H9 (cell line): ENCODE measurements around the gene SMG7. TPM values are rescaled to one million over a fixed set of nuclear protein-coding genes. Genes with fewer than 3 reads are reported as not detected.

Experiments
- DNase-seq: peaks from one replicate; pipeline ENCODE4 v3.0.0-alpha.2; 2017
- H2AFZ ChIP-seq: one replicate; pipeline ENCODE4 v1.6.1; 2013; ENCODE audit warnings: mild to moderate bottlenecking, low read length, control low read depth, moderate library complexity
- H2AK5ac ChIP-seq: 2 replicates; pipeline ENCODE4 v1.6.1; 2013; ENCODE audit warnings: low read length, control low read depth, mixed read lengths; ENCODE audit not compliant: insufficient read length
- H2BK120ac ChIP-seq: one replicate; pipeline ENCODE4 v1.6.1; 2013; ENCODE audit warnings: low read depth, mild to moderate bottlenecking, low read length, control low read depth, inconsistent platforms; ENCODE audit not compliant: poor library complexity, severe bottlenecking
- H2BK12ac ChIP-seq: 2 replicates; pipeline ENCODE4 v1.6.1; 2013; ENCODE audit warnings: low read length, control low read depth, mixed read lengths, low read depth; ENCODE audit not compliant: insufficient read length
- H2BK15ac ChIP-seq: 2 replicates; pipeline ENCODE4 v1.6.1; 2013; ENCODE audit warnings: low read depth, low read length, control low read depth
- H2BK20ac ChIP-seq: one replicate; pipeline ENCODE4 v1.6.1; 2013; ENCODE audit warnings: low read depth, mild to moderate bottlenecking, low read length, control low read depth, inconsistent platforms; ENCODE audit not compliant: poor library complexity, severe bottlenecking
- H2BK5ac ChIP-seq: 2 replicates; pipeline ENCODE4 v1.6.1; 2013; ENCODE audit warnings: low read length, control low read depth, mixed read lengths; ENCODE audit not compliant: insufficient read length
- H3K14ac ChIP-seq: 2 replicates; pipeline ENCODE4 v1.6.1; 2013; ENCODE audit warnings: low read length, control low read depth; ENCODE audit not compliant: insufficient read depth
- H3K18ac ChIP-seq: 2 replicates; pipeline ENCODE4 v1.6.1; 2013; ENCODE audit warnings: low read depth, mild to moderate bottlenecking, mixed read lengths, low read length, control low read depth; ENCODE audit not compliant: insufficient read length
- H3K23ac ChIP-seq: 2 replicates; pipeline ENCODE4 v1.6.1; 2013; ENCODE audit warnings: low read length, control low read depth, mixed read lengths, low read depth; ENCODE audit not compliant: insufficient read length
- H3K23me2 ChIP-seq: 2 replicates; pipeline ENCODE4 v1.6.1; 2013; ENCODE audit warnings: low read depth, mild to moderate bottlenecking, mixed read lengths, low read length, control low read depth; ENCODE audit not compliant: insufficient read length, poor library complexity, severe bottlenecking
- H3K27ac ChIP-seq: 2 replicates; pipeline ENCODE4 v1.5.1; 2013; ENCODE audit warnings: low read length, control low read depth, mixed read lengths, low read depth; ENCODE audit not compliant: insufficient read length
- H3K27me3 ChIP-seq: 2 replicates; pipeline ENCODE4 v1.6.1; 2013; ENCODE audit warnings: low read length, control low read depth, inconsistent platforms; ENCODE audit not compliant: insufficient read depth
- H3K4ac ChIP-seq: 2 replicates; pipeline ENCODE4 v1.6.1; 2013; ENCODE audit warnings: low read depth, mild to moderate bottlenecking, control low read depth, inconsistent platforms, low read length, moderate library complexity
- H3K4me1 ChIP-seq: 2 replicates; pipeline ENCODE4 v1.6.1; 2013; ENCODE audit warnings: low read length, control low read depth, inconsistent platforms; ENCODE audit not compliant: insufficient read depth
- H3K4me2 ChIP-seq: 2 replicates; pipeline ENCODE4 v1.6.1; 2013; ENCODE audit warnings: low read length, control low read depth, mixed read lengths; ENCODE audit not compliant: insufficient read length, insufficient read depth
- H3K56ac ChIP-seq: 2 replicates; pipeline ENCODE4 v1.6.1; 2013; ENCODE audit warnings: low read depth, mild to moderate bottlenecking, mixed read lengths, low read length, control low read depth; ENCODE audit not compliant: insufficient read length
- H3K79me1 ChIP-seq: 2 replicates; pipeline ENCODE4 v1.6.1; 2013; ENCODE audit warnings: low read depth, mild to moderate bottlenecking, moderate library complexity, low read length, control low read depth, inconsistent platforms; ENCODE audit not compliant: insufficient read depth, poor library complexity, severe bottlenecking
- H3K79me2 ChIP-seq: 2 replicates; pipeline ENCODE4 v1.6.1; 2013; ENCODE audit warnings: low read length, control low read depth, inconsistent platforms; ENCODE audit not compliant: insufficient read depth
- H3K9ac ChIP-seq: 2 replicates; pipeline ENCODE4 v1.6.1; 2013; ENCODE audit warnings: low read length, control low read depth, mixed read lengths; ENCODE audit not compliant: insufficient read length; ENCODE audit errors: extremely low read depth
- H3K9me3 ChIP-seq: one replicate; pipeline ENCODE4 v1.6.1; 2013; ENCODE audit warnings: low read depth, low read length, inconsistent platforms; ENCODE audit not compliant: control insufficient read depth
- H3T11ph ChIP-seq: one replicate; pipeline ENCODE4 v1.6.1; 2013; ENCODE audit warnings: mild to moderate bottlenecking, low read length, control low read depth, inconsistent platforms
- H4K20me1 ChIP-seq: one replicate; pipeline ENCODE4 v1.6.1; 2013; ENCODE audit not compliant: control insufficient read depth, insufficient read length, insufficient read depth
- H4K5ac ChIP-seq: 2 replicates; pipeline ENCODE4 v1.6.1; 2013; ENCODE audit warnings: low read depth, mild to moderate bottlenecking, mixed read lengths, low read length, control low read depth; ENCODE audit not compliant: insufficient read length
- H4K8ac ChIP-seq: replicated peaks from 2 replicates; pipeline ENCODE4 v1.6.1; 2013; ENCODE audit warnings: low read length, control low read depth, mixed read lengths, low read depth; ENCODE audit not compliant: insufficient read length
- H4K91ac ChIP-seq: 2 replicates; pipeline ENCODE4 v1.6.1; 2013; ENCODE audit warnings: low read depth, mild to moderate bottlenecking, moderate library complexity, mixed read lengths, low read length, control low read depth; ENCODE audit not compliant: insufficient read length
- H3K27ac Mint-ChIP-seq, 3 experiments: 2 replicates in 2 of 3; 3 replicates in 1 of 3; pipeline ENCODE4 v1.8.0; 2020 to 2021; ENCODE audit warnings: mixed read lengths in 3 of 3, mild to moderate bottlenecking in 1 of 3, moderate library complexity in 1 of 3
- H3K27me3 Mint-ChIP-seq: 2 replicates; pipeline ENCODE4 v1.8.0; 2021; ENCODE audit warnings: low read depth, mild to moderate bottlenecking, moderate library complexity, mixed read lengths
- H3K36me3 Mint-ChIP-seq, 3 experiments: 2 replicates in 2 of 3; 3 replicates in 1 of 3; pipeline ENCODE4 v1.8.0; 2020 to 2021; ENCODE audit warnings: low read depth in 3 of 3, mixed read lengths in 3 of 3; ENCODE audit not compliant: insufficient read depth in 1 of 3
- H3K4me1 Mint-ChIP-seq, 2 experiments: 2 replicates each; pipeline ENCODE4 v1.8.0; 2020; ENCODE audit warnings: mixed read lengths in 2 of 2
- H3K4me3 Mint-ChIP-seq, 2 experiments: 2 replicates in 1 of 2; 3 replicates in 1 of 2; pipeline ENCODE4 v1.8.0; 2020 to 2021; ENCODE audit warnings: mild to moderate bottlenecking in 2 of 2, mixed read lengths in 2 of 2, moderate library complexity in 1 of 2
- H3K9me3 Mint-ChIP-seq, 2 experiments: 2 replicates in 1 of 2; 3 replicates in 1 of 2; pipeline ENCODE4 v1.8.0; 2020; ENCODE audit warnings: mild to moderate bottlenecking in 2 of 2, mixed read lengths in 2 of 2, moderate library complexity in 1 of 2
- CTCF ChIP-seq: fragments of 200-600 bp; sonication (generic); conservative IDR thresholded peaks from 3 replicates; pipeline ENCODE4 v1.8.0; 2021; ENCODE audit warnings: antibody characterized with exemption, mild to moderate bottlenecking
- WGBS: extraction: QIAGEN DNeasy Blood & Tissue Kit; methylation state at CpG from one replicate; pipeline ENCODE4 v1.1.7; 2013; ENCODE audit warnings: missing lambda C conversion rate, low lambda C conversion rate, mixed read lengths; ENCODE audit not compliant: insufficient read length; ENCODE audit errors: extremely low coverage; 5-methylcytosine and 5-hydroxymethylcytosine counted together
- total RNA-seq: library from RNA; stranded (reverse); gene quantifications from 2 replicates; pipeline ENCODE4 v1.2.1, GENCODE V29; 2021

The SMG7 gene
- total RNA-seq, 1 experiment from 2014 or later: 77.0 TPM

GRCh38 chr1:183582021-183582713 is 109.9 kb downstream of the SMG7 start:
- Histone ChIP-seq H3K79me1 (no peaks in the 10 kb centered on the region), H2BK12ac (no peak overlapping the region), H2AK5ac (no peak overlapping the region), H3K79me2 (no peaks in the 10 kb centered on the region), H3K4me2 (no peak overlapping the region), H3K9me3 (no peaks in the 10 kb centered on the region), H3K56ac (no peak overlapping the region), H4K5ac (no peak overlapping the region), H3K18ac (no peak overlapping the region), H2BK120ac (no peak overlapping the region), H3K9ac (no peak overlapping the region), H3K4me1 (no peaks in the 10 kb centered on the region; the same call in 1 of the 2 replicates), H4K8ac (no peak overlapping the region), H3K23ac (no peak overlapping the region), H3K14ac (no peak overlapping the region), H3K27me3 (no peaks in the 10 kb centered on the region), H3T11ph (no peak overlapping the region), H2BK15ac (no peak overlapping the region), H3K27ac (no peak overlapping the region), H2AFZ (no peak overlapping the region), H4K20me1 (no peaks in the 10 kb centered on the region), H2BK20ac (no peak overlapping the region), H4K91ac (no peak overlapping the region), H2BK5ac (no peak overlapping the region), H3K23me2 (no peaks in the 10 kb centered on the region), H3K4ac (no peak overlapping the region)
- Mint-ChIP-seq H3K36me3 (no peaks in the 10 kb centered on the region), H3K4me1 (peaks cover 14 to 17% of the 10 kb centered on the region in 2 experiments), H3K27ac (no peak overlapping the region), H3K4me3 (no peak overlapping the region), H3K9me3 (no peaks in the 10 kb centered on the region; a peak in 1 of 5 replicates), H3K27me3 (no peaks in the 10 kb centered on the region; the same call in 1 of the 2 replicates)
- no CpG with 5 or more reads among the region's 12 CpGs for WGBS
- DNase-seq: no peak
- no peak for TF ChIP-seq CTCF
